Endothelial cell of umbilical vein (primary cell): ENCODE data around the gene PITPNB. TPM values are rescaled to one million over a fixed set of nuclear protein-coding genes. Genes with fewer than 3 reads are reported as not detected.
A peak's percentile ranks its signal among the peaks of the same experiment; 100 is the strongest.

Experiments
- BruUV-seq: library from RNA; stranded (reverse); fragments of 400-500 nt; replicated peaks from 2 replicates; lab custom pipeline; 2021; lab: Mats Ljungman, UMichigan
- CTCF ChIA-PET: fragments of 300-600, 350-600 bp; sonication (Branson Sonifier 250); formaldehyde crosslinking; loops from one replicate; lab custom pipeline; 2021; ENCODE audit warnings: antibody characterized with exemption, inconsistent platforms; lab: Charles Lee
- POLR2A ChIA-PET: fragments of 300-600, 350-600 bp; sonication (Branson Sonifier 250); formaldehyde crosslinking; loops from one replicate; lab custom pipeline; 2021; ENCODE audit warnings: antibody characterized with exemption, inconsistent platforms; lab: Charles Lee
- DNase-seq: peaks from one replicate; pipeline ENCODE4 v3.0.0-alpha.2; 2011; ENCODE audit warnings: low read depth, low spot score
- FAIRE-seq: peaks from 2 replicates; lab custom pipeline; 2011; peaks lifted over from hg19 to GRCh38; lab: Jason Lieb, UNC
- H2AFZ ChIP-seq: 2 replicates; pipeline ENCODE4 v1.6.0; 2012; ENCODE audit warnings: low read depth, low read length, control low read depth, inconsistent platforms
- H3K27ac ChIP-seq: 2 replicates; pipeline ENCODE4 v1.5.1; 2011; ENCODE audit warnings: low read depth, mild to moderate bottlenecking, control low read depth, low read length, moderate library complexity; ENCODE audit not compliant: insufficient read depth
- H3K27me3 ChIP-seq, 2 experiments: 2 replicates each; pipeline versions ENCODE4 v1.6.0 to v1.6.1; 2011; ENCODE audit warnings: low read length in 2 of 2, mixed read lengths in 1 of 2; ENCODE audit not compliant: control insufficient read depth in 2 of 2, insufficient read depth in 2 of 2
- H3K36me3 ChIP-seq, 2 experiments: 2 replicates in 1 of 2; 3 replicates in 1 of 2; pipeline ENCODE4 v1.5.1; 2011; ENCODE audit warnings: low read length in 2 of 2, mild to moderate bottlenecking in 1 of 2, moderate library complexity in 1 of 2; ENCODE audit not compliant: control insufficient read depth in 2 of 2, insufficient read depth in 2 of 2; ENCODE audit errors: extremely low read depth in 1 of 2
- H3K4me1 ChIP-seq: 3 replicates; pipeline ENCODE4 v1.5.1; 2011; ENCODE audit warnings: mild to moderate bottlenecking, low read length; ENCODE audit not compliant: control insufficient read depth, insufficient read depth; ENCODE audit errors: extremely low read depth
- H3K4me2 ChIP-seq: 2 replicates; pipeline ENCODE4 v1.6.1; 2011; ENCODE audit warnings: low read length, control low read depth, mixed read lengths; ENCODE audit not compliant: insufficient read depth
- H3K4me3 ChIP-seq, 3 experiments: fragments of 200-600 bp in 1 of 3; sonication (generic), shearing (Covaris generic) in 1 of 3; replicated peaks in 1 of 3; 2 replicates each; pipeline ENCODE4 v1.5.1; 2011 to 2016; ENCODE audit warnings: control low read depth in 3 of 3, low read length in 3 of 3, mild to moderate bottlenecking in 2 of 3, inconsistent platforms in 1 of 3, low read depth in 1 of 3, moderate library complexity in 1 of 3; ENCODE audit not compliant: insufficient read depth in 1 of 3
- H3K79me2 ChIP-seq: 2 replicates; pipeline ENCODE4 v1.6.0; 2012; ENCODE audit warnings: low read length, inconsistent platforms; ENCODE audit not compliant: control insufficient read depth, insufficient read depth
- H3K9ac ChIP-seq: replicated peaks from 2 replicates; pipeline ENCODE3; 2011; ENCODE audit warnings: low read length, control low read depth; ENCODE audit not compliant: insufficient read depth; ENCODE audit errors: extremely low read depth
- H3K9me1 ChIP-seq: replicated peaks from 3 replicates; pipeline ENCODE4 v1.6.0; 2011; ENCODE audit warnings: mild to moderate bottlenecking, low read length; ENCODE audit not compliant: control insufficient read depth, insufficient read depth; ENCODE audit errors: extremely low read depth
- H3K9me3 ChIP-seq: replicated peaks from 2 replicates; pipeline ENCODE4 v1.5.1; 2012; ENCODE audit warnings: low read length, inconsistent platforms; ENCODE audit not compliant: control insufficient read depth, insufficient read depth
- H4K20me1 ChIP-seq: replicated peaks from 2 replicates; pipeline ENCODE3; 2011; ENCODE audit warnings: mild to moderate bottlenecking, low read length; ENCODE audit not compliant: control insufficient read depth, insufficient read depth; ENCODE audit errors: extremely low read depth
- CTCF ChIP-seq, 2 donors: IDR thresholded peaks; 1 replicate in 1 of 2; 2 replicates in 1 of 2; pipeline ENCODE4 v1.5.1; 2011; ENCODE audit warnings: low read length in 2 of 2, mild to moderate bottlenecking in 2 of 2, moderate library complexity in 2 of 2, control low read depth in 1 of 2, inconsistent platforms in 1 of 2, low read depth in 1 of 2; ENCODE audit not compliant: insufficient read depth in 1 of 2; ENCODE audit errors: extremely low read depth in 1 of 2
- EZH2 ChIP-seq: IDR thresholded peaks from 2 replicates; pipeline ENCODE4 v1.6.1; 2012; ENCODE audit warnings: borderline replicate concordance, low read depth, mild to moderate bottlenecking, moderate library complexity, low read length, inconsistent platforms; ENCODE audit not compliant: severe bottlenecking
- FOS ChIP-seq: IDR thresholded peaks from 2 replicates; pipeline ENCODE4 v1.6.1; 2011; ENCODE audit warnings: mild to moderate bottlenecking, low read length, moderate library complexity, borderline replicate concordance; ENCODE audit not compliant: insufficient read depth
- GATA2 ChIP-seq: IDR thresholded peaks from 2 replicates; pipeline ENCODE4 v1.7.0; 2011; ENCODE audit warnings: low read depth, mild to moderate bottlenecking, moderate library complexity, mixed read lengths, low read length; ENCODE audit not compliant: insufficient read length, insufficient read depth
- JUN ChIP-seq: IDR thresholded peaks from 2 replicates; pipeline ENCODE4 v1.6.1; 2011; ENCODE audit warnings: borderline replicate concordance, low read depth; ENCODE audit not compliant: insufficient read length, insufficient read depth
- MAX ChIP-seq: IDR thresholded peaks from 2 replicates; pipeline ENCODE4 v1.6.1; 2011; ENCODE audit not compliant: insufficient read depth, insufficient read length
- MYC ChIP-seq: IDR thresholded peaks from one replicate; pipeline ENCODE4 v1.6.1; 2011; ENCODE audit warnings: mild to moderate bottlenecking, low read depth, low read length
- POLR2A ChIP-seq: IDR thresholded peaks from 2 replicates; pipeline ENCODE4 v1.6.1; 2012; ENCODE audit warnings: low read depth, mild to moderate bottlenecking, control low read depth, low read length
- POLR2AphosphoS5 ChIP-seq: IDR thresholded peaks from 2 replicates; pipeline ENCODE4 v1.6.1; 2012; ENCODE audit warnings: low read depth, mild to moderate bottlenecking, control low read depth, low read length, moderate library complexity; ENCODE audit not compliant: insufficient read depth
- dilution Hi-C: fragments of 300-500 bp; cut with MboI; formaldehyde crosslinking; loops from one replicate; pipeline ENCODE4 v1.15.0; 2019; ENCODE audit warnings: low sequenced_read_pairs; ENCODE audit not compliant: extremely low pct_ligation_motif_present
- intact Hi-C: fragments of 100-400 bp; cut with micrococcal nuclease; formaldehyde crosslinking; loops from one replicate; pipeline ENCODE4 v1.10.0; 2022
- polyA plus RNA-seq, 4 experiments: library from polyadenylated mRNA; depleted of rRNA in 3 of 4; stranded (reverse) in 3 of 4; unstranded in 1 of 4; fragments of >200 nt; gene quantifications; 2 replicates each; pipeline versions ENCODE4 v1.2.1 to v1.2.3, GENCODE V29; 2011 to 2012; ENCODE audit warnings: missing spikeins in 1 of 4
- total RNA-seq: library from RNA; stranded (reverse); gene quantifications from 2 replicates; pipeline ENCODE4 v1.2.3, GENCODE V29; 2021

Gene PITPNB
- total and polyA plus RNA-seq, 2 donors (not counting 3 experiments of a cell fraction or from before 2014, with no cell fraction given) = 29.7 to 108 TPM

DNA sequence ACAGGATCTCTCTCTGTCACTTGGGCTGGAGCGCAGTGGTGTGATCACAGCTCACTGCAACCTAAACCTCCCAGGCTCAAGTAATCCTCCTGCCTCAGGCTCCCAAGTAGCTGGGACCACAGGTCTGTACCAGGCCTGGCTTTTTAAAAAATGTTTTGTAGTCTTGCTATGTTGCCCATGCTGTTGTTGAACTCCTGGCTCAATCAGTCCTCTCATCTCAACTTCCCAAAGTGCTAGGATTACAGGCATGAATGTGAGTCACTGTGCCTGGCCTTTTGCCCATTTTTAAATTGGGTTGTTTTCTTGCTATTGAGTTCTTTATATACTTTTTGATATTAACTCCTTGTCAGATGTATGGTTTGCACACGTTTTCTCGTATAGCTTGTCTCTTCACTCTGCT lies 33.0 kb upstream of the PITPNB start:
- FAIRE-seq (peak; percentile 56), DNase-seq (peak; percentile 87)
- ChIA-PET CTCF (interaction anchor here (1.3 kb wide), 1 partner anchor 65 kb away, joined by 4 read pairs; no protein-coding TSS in a partner anchor), POLR2A (no interaction called here)
- no peaks in the 10 kb centered on the region for H4K20me1 ChIP-seq
- no peaks in the 10 kb centered on the region for H3K79me2 ChIP-seq
- H2AFZ ChIP-seq = no peak overlapping the region
- intact Hi-C loops (no loop called here), dilution Hi-C loops (no loop called here)
- no peak overlapping the region for H3K9ac ChIP-seq
- H3K4me2 ChIP-seq = no peak overlapping the region
- H3K27ac ChIP-seq = no peak overlapping the region
- no peaks in the 10 kb centered on the region for H3K36me3 ChIP-seq
- peaks cover 5% of the 10 kb centered on the region for H3K4me1 ChIP-seq
- no peaks in the 10 kb centered on the region for H3K9me3 ChIP-seq
- BruUV-seq = no TSS peak
- no peak overlapping the region for H3K4me3 ChIP-seq
- TF ChIP-seq FOS (peak; percentile 42), EZH2 (no peak), JUN (no peak), POLR2A (no peak), MYC (no peak)
- H3K27me3 ChIP-seq = no peaks in the 10 kb centered on the region
- no peaks in the 10 kb centered on the region for H3K9me1 ChIP-seq

DNA sequence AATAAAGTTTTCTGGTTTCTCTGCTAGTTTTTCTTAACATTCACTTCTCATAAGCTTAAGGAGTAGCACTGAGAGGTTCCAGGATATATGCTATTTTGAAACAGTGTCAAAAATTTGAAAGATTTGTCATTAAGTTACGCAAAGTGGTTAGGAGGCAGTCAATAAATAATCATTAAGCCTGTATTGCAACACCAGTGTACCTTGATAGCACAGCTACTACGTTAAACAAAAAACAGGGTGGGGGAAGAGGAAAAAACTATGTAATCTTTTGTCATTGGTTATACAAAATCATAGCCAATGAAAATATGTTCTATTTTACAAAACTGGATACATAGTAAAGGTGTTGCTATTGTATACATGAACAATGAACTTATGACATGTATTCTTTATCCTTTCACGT lies 30.4 kb upstream of the PITPNB start:
- FAIRE-seq (no peak), DNase-seq (no peak)
- intact Hi-C loops = no loop called here
- Histone ChIP-seq H3K79me2 (no peaks in the 10 kb centered on the region), H4K20me1 (no peaks in the 10 kb centered on the region), H3K27ac (no peak overlapping the region), H2AFZ (no peak overlapping the region), H3K36me3 (no peaks in the 10 kb centered on the region), H3K27me3 (no peaks in the 10 kb centered on the region), H3K4me1 (peaks cover 5% of the 10 kb centered on the region), H3K4me2 (no peak overlapping the region), H3K4me3 (no peak overlapping the region), H3K9ac (no peak overlapping the region), H3K9me3 (no peaks in the 10 kb centered on the region), H3K9me1 (no peaks in the 10 kb centered on the region)
- ChIA-PET POLR2A (no interaction called here), CTCF (interaction anchor here (0.7 to 1.8 kb wide), 4 partner anchors 10 to 50 kb away, joined by 3 to 4 read pairs (median 3); partner anchors contain the start of gene PITPNB)
- TF ChIP-seq EZH2 = no peak
- no peak for TF ChIP-seq POLR2A
- TF ChIP-seq JUN = no peak
- no peak for TF ChIP-seq MYC
- TF ChIP-seq MAX = no peak
- no peak for TF ChIP-seq POLR2AphosphoS5
- no peak for TF ChIP-seq FOS
- no peak for TF ChIP-seq CTCF (IDR thresholded peaks at IDR 0.05; ENCODE audit: extremely low read depth in 1 of 2, insufficient read depth in 1 of 2, low read depth in 1 of 2, low read length in 2 of 2)
- no peak for TF ChIP-seq GATA2
- dilution Hi-C loops = no loop called here
- no TSS peak for BruUV-seq
